ENCODE data around the gene JAGN1. TPM values are rescaled to one million over a fixed set of nuclear protein-coding genes. Genes with fewer than 3 reads are reported as not detected.

Gene JAGN1
- total and polyA plus RNA-seq, 7 experiments from 2014 or later, result 16.0 to 54.5 (median 29.1) TPM

DNA sequence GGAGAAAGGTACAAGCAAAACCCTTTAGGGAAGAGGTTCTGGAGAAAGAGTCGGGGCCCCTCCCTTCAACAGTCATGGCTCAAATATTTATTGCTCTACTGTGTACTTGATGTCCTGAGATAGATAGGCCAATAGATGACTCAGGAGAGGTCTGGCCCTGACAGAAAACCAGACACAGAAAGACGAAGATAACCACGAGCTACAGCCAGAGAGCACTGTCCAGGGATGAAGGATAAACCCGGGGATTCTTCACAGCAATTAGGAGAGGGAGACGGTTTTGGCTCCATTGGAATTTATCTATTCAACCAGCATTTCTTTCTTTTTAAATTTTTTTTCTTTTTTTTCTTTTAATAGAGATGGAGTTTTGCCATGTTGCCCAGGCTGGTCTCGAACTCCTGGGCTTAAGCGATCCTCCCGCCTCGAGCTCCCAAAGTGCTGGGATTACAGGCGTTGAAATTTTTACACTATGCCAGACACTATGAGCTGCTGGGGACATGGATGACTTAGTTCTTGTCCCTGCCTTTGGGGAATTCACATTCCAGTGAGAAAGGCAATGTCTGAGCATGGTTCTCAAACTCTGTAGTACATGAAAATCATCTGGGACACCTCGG lies 5.8 kb upstream of the JAGN1 start:
- H3K36me3 ChIP-seq (ENCODE audit: control insufficient read depth in 2 of 3, insufficient read depth in 3 of 3, low read length in 3 of 3), result no peaks in the 10 kb centered on the region
- H3K9me3 ChIP-seq (ENCODE audit: control insufficient read depth in 2 of 3, low read length in 3 of 3), result no peaks in the 10 kb centered on the region
- no peak overlapping the region for H3K27ac ChIP-seq (ENCODE audit: low read depth, low read length)
- ATAC-seq (no peak), DNase-seq (no peak)
- Mint-ChIP-seq H3K4me3 (no peak overlapping the region), H3K9me3 (no peaks in the 10 kb centered on the region), H3K36me3 (peaks cover 0 to 3% (median 0%) of the 10 kb centered on the region in 5 donors), H3K27ac (no peak overlapping the region), H3K4me1 (peaks cover 0 to 3% (median 0%) of the 10 kb centered on the region in 7 donors), H3K27me3 (peaks cover 0 to 4% (median 0%) of the 10 kb centered on the region in 5 donors)
- intact Hi-C loops (cut with micrococcal nuclease), result no loop called here
- H3K4me1 ChIP-seq (ENCODE audit: control insufficient read depth in 2 of 2, insufficient read depth in 2 of 2, low read length in 2 of 2), result peaks cover 0 to under 1% of the 10 kb centered on the region in 2 donors
- ChIA-PET CTCF (no interaction called here), POLR2A (no interaction called here)
- no peak overlapping the region for H3K4me3 ChIP-seq (ENCODE audit: low read length)
- H3K27me3 ChIP-seq (ENCODE audit: control insufficient read depth in 2 of 2, insufficient read depth in 2 of 2, low read length in 2 of 2), result no peaks in the 10 kb centered on the region

DNA sequence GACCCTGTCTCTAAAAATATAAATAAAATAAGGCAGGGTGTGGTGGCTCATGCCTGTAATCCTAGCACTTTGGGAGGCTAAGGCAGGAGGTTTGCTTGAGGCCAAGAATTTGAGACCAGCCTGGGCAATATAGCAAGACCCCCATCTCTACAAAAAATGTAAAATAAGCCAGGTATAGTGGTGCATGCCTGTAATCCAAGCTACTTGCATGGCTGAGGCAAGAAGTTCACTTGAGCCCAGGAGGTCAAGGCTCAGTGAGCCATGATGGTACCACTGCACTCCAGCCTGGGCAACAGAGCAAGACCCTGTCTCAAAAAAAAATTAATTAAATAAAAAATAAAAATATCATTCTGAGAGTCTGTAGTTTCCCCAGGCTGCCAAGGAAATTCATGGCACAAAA lies 4.1 kb upstream of the JAGN1 start:
- DNase-seq (no peak), ATAC-seq (no peak)
- H3K9me3 Mint-ChIP-seq, result no peaks in the 10 kb centered on the region
- no peak overlapping the region for H3K4me3 Mint-ChIP-seq
- H3K36me3 Mint-ChIP-seq, result peaks cover 0 to 3% (median 0%) of the 10 kb centered on the region in 5 donors
- Histone ChIP-seq H3K4me1 (ENCODE audit: control insufficient read depth in 2 of 2, insufficient read depth in 2 of 2, low read length in 2 of 2) (peaks cover 4 to 10% of the 10 kb centered on the region in 2 donors), H3K36me3 (ENCODE audit: control insufficient read depth in 2 of 3, insufficient read depth in 3 of 3, low read length in 3 of 3) (peaks cover 0 to 3% (median 0%) of the 10 kb centered on the region in 3 experiments), H3K27ac (ENCODE audit: low read depth, low read length) (no peak overlapping the region), H3K9me3 (ENCODE audit: control insufficient read depth in 2 of 3, low read length in 3 of 3) (no peaks in the 10 kb centered on the region), H3K27me3 (ENCODE audit: control insufficient read depth in 2 of 2, insufficient read depth in 2 of 2, low read length in 2 of 2) (no peaks in the 10 kb centered on the region), H3K4me3 (ENCODE audit: low read length) (no peak overlapping the region)
- intact Hi-C loops (cut with micrococcal nuclease), result no loop called here
- H3K4me1 Mint-ChIP-seq, result peaks cover 0 to 15% (median 5%) of the 10 kb centered on the region in 7 donors
- H3K27ac Mint-ChIP-seq, result no peak overlapping the region
- POLR2A ChIA-PET, result interaction anchor here (0.6 kb wide), 1 partner anchor 79 kb away, joined by 4 read pairs; no protein-coding TSS in a partner anchor
- H3K27me3 Mint-ChIP-seq, result peaks cover 0 to 2% (median 0%) of the 10 kb centered on the region in 5 donors
- CTCF ChIA-PET, result interaction anchor here (0.8 kb wide), 1 partner anchor 40 kb away, joined by 4 read pairs; no protein-coding TSS in a partner anchor

DNA sequence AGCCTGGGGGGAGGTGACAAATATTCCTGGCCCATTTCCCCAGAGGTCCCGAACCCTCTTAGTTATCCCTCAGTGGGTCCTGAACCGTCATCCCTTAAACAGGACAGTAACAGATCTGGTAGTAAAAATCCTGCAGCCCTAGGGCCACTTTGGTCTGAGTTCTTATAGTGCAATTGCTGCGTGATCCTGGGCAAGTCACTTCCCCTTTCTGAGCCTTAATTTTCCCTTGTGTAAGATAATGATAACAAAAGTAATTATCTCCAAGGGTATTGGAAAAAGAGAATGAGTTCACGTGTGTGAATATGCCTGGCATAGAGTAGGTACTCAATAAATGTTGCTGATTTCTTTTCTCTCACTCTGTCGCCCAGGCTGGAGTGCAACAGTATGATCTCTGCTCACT lies 2.9 kb upstream of the JAGN1 start:
- DNase-seq (no peak), ATAC-seq (no peak)
- H3K27ac ChIP-seq (ENCODE audit: low read depth, low read length), result no peak overlapping the region
- H3K36me3 ChIP-seq (ENCODE audit: control insufficient read depth in 2 of 3, insufficient read depth in 3 of 3, low read length in 3 of 3), result peaks cover 0 to 3% (median 0%) of the 10 kb centered on the region in 3 experiments
- Mint-ChIP-seq H3K36me3 (peaks cover 2 to 6% (median 3%) of the 10 kb centered on the region in 5 donors), H3K4me3 (no peak overlapping the region), H3K9me3 (no peaks in the 10 kb centered on the region), H3K27me3 (peaks cover 0 to 2% (median 0%) of the 10 kb centered on the region in 5 donors), H3K27ac (peak overlapping the region in 1 of 9 donors; percentile 20), H3K4me1 (peaks cover 4 to 24% (median 13%) of the 10 kb centered on the region in 7 donors)
- intact Hi-C loops (cut with micrococcal nuclease), result no loop called here
- no peaks in the 10 kb centered on the region for H3K27me3 ChIP-seq (ENCODE audit: control insufficient read depth in 2 of 2, insufficient read depth in 2 of 2, low read length in 2 of 2)
- H3K4me1 ChIP-seq (ENCODE audit: control insufficient read depth in 2 of 2, insufficient read depth in 2 of 2, low read length in 2 of 2), result peaks cover 4 to 15% of the 10 kb centered on the region in 2 donors
- CTCF ChIA-PET, result no interaction called here
- POLR2A ChIA-PET, result no interaction called here
- H3K4me3 ChIP-seq (ENCODE audit: low read length), result no peak overlapping the region
- H3K9me3 ChIP-seq (ENCODE audit: control insufficient read depth in 2 of 3, low read length in 3 of 3), result no peaks in the 10 kb centered on the region

DNA sequence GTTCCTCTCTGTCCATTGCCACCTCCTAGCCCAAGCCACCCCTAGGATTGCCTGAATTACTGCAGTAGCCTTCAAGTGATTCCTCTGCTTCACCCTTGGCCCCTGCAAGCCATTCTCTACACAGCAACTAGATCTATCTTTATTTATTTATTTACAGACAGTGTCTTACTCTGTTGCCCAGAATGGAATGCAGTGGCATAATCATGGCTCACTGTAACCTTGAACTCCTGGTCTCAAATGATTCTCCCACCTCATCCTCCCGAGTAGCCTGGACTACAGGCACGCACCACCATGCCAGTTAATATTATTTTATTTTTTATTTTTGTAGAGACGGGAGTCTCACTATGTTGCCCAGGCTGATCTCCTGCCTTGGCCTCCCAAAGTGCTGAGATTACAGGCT lies 1.9 kb upstream of the JAGN1 start:
- H3K27ac Mint-ChIP-seq, result peak overlapping the region in 1 of 9 donors; percentile 41
- no peak overlapping the region for H3K27ac ChIP-seq (ENCODE audit: low read depth, low read length)
- intact Hi-C loops (cut with micrococcal nuclease), result no loop called here
- no peaks in the 10 kb centered on the region for H3K9me3 Mint-ChIP-seq
- peaks cover 4 to 15% of the 10 kb centered on the region in 2 donors for H3K4me1 ChIP-seq (ENCODE audit: control insufficient read depth in 2 of 2, insufficient read depth in 2 of 2, low read length in 2 of 2)
- ATAC-seq, result no peak
- ChIA-PET POLR2A (interaction anchor here (1.1 to 3.8 kb wide), 3 partner anchors 14 to 80 kb away, joined by 3 to 48 read pairs (median 3); partner anchors contain the start of genes CRELD1 and IL17RE), CTCF (no interaction called here)
- peak overlapping the region in 1 of 10 donors; percentile 45 for H3K4me3 Mint-ChIP-seq
- no peak overlapping the region for H3K4me3 ChIP-seq (ENCODE audit: low read length)
- H3K27me3 Mint-ChIP-seq, result peaks cover 0 to 2% (median 0%) of the 10 kb centered on the region in 5 donors
- H3K9me3 ChIP-seq (ENCODE audit: control insufficient read depth in 2 of 3, low read length in 3 of 3), result no peaks in the 10 kb centered on the region
- H3K4me1 Mint-ChIP-seq, result peaks cover 12 to 33% (median 22%) of the 10 kb centered on the region in 7 donors
- peaks cover 0 to 12% (median 0%) of the 10 kb centered on the region in 3 experiments for H3K36me3 ChIP-seq (ENCODE audit: control insufficient read depth in 2 of 3, insufficient read depth in 3 of 3, low read length in 3 of 3)
- no peaks in the 10 kb centered on the region for H3K27me3 ChIP-seq (ENCODE audit: control insufficient read depth in 2 of 2, insufficient read depth in 2 of 2, low read length in 2 of 2)
- H3K36me3 Mint-ChIP-seq, result peaks cover 9 to 15% (median 11%) of the 10 kb centered on the region in 5 donors
- no peak for DNase-seq

DNA sequence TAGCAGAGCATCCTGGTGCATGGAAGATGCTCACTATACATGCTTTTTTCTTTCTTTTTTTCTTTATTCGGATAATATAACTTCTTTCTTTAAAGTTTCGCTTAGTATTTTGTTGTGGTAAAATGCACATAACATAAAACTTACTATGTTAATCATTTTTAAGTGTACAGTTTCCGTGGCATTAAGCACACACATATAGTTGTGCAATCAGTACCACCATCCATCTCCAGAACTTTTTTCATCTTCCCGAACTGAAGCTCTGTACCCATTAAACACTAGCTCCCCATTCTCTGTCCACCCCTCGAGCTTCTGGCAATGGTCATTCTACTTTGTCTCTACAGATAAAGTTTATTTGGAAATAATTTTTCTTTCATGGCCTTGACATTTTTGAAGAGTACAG lies 1.0 kb upstream of the JAGN1 start:
- Histone ChIP-seq H3K4me3 (ENCODE audit: low read length) (no peak overlapping the region), H3K36me3 (ENCODE audit: control insufficient read depth in 2 of 3, insufficient read depth in 3 of 3, low read length in 3 of 3) (peaks cover 0 to 20% (median 0%) of the 10 kb centered on the region in 3 experiments), H3K27ac (ENCODE audit: low read depth, low read length) (peak overlapping the region; percentile 100), H3K9me3 (ENCODE audit: control insufficient read depth in 2 of 3, low read length in 3 of 3) (no peaks in the 10 kb centered on the region), H3K4me1 (ENCODE audit: control insufficient read depth in 2 of 2, insufficient read depth in 2 of 2, low read length in 2 of 2) (peaks cover 4 to 15% of the 10 kb centered on the region in 2 donors), H3K27me3 (ENCODE audit: control insufficient read depth in 2 of 2, insufficient read depth in 2 of 2, low read length in 2 of 2) (no peaks in the 10 kb centered on the region)
- no peak for ATAC-seq
- Mint-ChIP-seq H3K27ac (peak overlapping the region in 8 of 9 donors; percentile 92 to 99 (median 98)), H3K27me3 (peaks cover 0 to 2% (median 0%) of the 10 kb centered on the region in 5 donors), H3K4me1 (peaks cover 18 to 41% (median 30%) of the 10 kb centered on the region in 7 donors), H3K9me3 (no peaks in the 10 kb centered on the region), H3K4me3 (peak overlapping the region in 6 of 10 donors; percentile 91 to 98 (median 96)), H3K36me3 (peaks cover 9 to 21% (median 16%) of the 10 kb centered on the region in 5 donors)
- DNase-seq, result no peak
- intact Hi-C loops (cut with micrococcal nuclease), result no loop called here
- ChIA-PET CTCF (no interaction called here), POLR2A (interaction anchor here (0.6 to 3.8 kb wide), 7 partner anchors 9 to 97 kb away, joined by 3 to 48 read pairs (median 3); partner anchors contain the start of genes ARPC4, CIDEC, CRELD1 and IL17RE)

DNA sequence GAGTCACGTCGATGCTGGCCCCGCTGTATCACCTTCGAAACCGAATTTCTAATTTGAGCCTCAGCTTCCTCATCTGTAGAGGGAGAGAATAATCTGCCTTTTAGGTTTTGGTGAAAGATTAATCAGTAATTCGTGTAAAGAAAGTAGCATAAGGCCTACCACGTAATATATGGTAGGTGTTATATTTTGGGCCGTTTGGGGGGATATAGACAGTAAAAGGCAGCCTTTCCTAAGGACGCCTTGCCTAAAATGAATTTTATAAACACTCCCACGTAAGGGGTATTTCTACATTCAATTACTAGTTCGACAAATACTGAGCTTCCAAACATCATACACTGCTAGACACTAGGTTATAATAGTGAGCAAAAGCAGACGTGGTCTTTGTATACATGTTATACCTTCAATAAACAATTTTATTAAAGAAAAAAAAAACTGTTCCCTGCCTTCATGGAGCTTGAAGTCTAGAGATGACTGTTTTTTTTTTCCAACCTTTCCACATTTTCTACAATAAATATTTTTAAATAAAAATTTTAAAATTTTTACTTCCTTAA lies 737 bp downstream of the JAGN1 start:
- Mint-ChIP-seq H3K27ac (peak overlapping the region; percentile 92 to 99 (median 99)), H3K9me3 (no peaks in the 10 kb centered on the region), H3K4me1 (peaks cover 29 to 53% (median 41%) of the 10 kb centered on the region in 7 donors), H3K27me3 (peaks cover 0 to 2% (median 0%) of the 10 kb centered on the region in 5 donors), H3K4me3 (peak overlapping the region; percentile 91 to 100 (median 97)), H3K36me3 (peaks cover 13 to 26% (median 22%) of the 10 kb centered on the region in 5 donors)
- Histone ChIP-seq H3K27me3 (ENCODE audit: control insufficient read depth in 2 of 2, insufficient read depth in 2 of 2, low read length in 2 of 2) (no peaks in the 10 kb centered on the region), H3K4me1 (ENCODE audit: control insufficient read depth in 2 of 2, insufficient read depth in 2 of 2, low read length in 2 of 2) (peaks cover 11 to 15% of the 10 kb centered on the region in 2 donors), H3K27ac (ENCODE audit: low read depth, low read length) (peak overlapping the region; percentile 100), H3K9me3 (ENCODE audit: control insufficient read depth in 2 of 3, low read length in 3 of 3) (no peaks in the 10 kb centered on the region), H3K36me3 (ENCODE audit: control insufficient read depth in 2 of 3, insufficient read depth in 3 of 3, low read length in 3 of 3) (peaks cover 0 to 23% (median 0%) of the 10 kb centered on the region in 3 experiments), H3K4me3 (ENCODE audit: low read length) (peak overlapping the region; percentile 99)
- ChIA-PET POLR2A (interaction anchor here (0.6 to 3.8 kb wide), 19 partner anchors 9 to 541 kb away, joined by 3 to 48 read pairs (median 4); partner anchors contain the start of genes ARPC4, CRELD1, EMC3 and IL17RE), CTCF (interaction anchor here (0.5 to 0.6 kb wide), 3 partner anchors 120 to 713 kb away, joined by 3 to 4 read pairs (median 3); no protein-coding TSS in a partner anchor)
- intact Hi-C loops (cut with micrococcal nuclease), result loop anchor here (1.0 to 5.0 kb wide), 6 partner anchors 84 to 494 kb away; partner anchors contain the start of genes EMC3 (in 1 of the 2), FANCD2 (in 1 of the 2) and SETD5 (in 1 of the 2)
- no peak for DNase-seq
- ATAC-seq, result no peak
